NCI-H187 (cell line): ENCODE measurements around the gene BASP1.

Experiments used
- DNase-seq, 2 experiments: peaks; one replicate each; lab custom pipeline; 2025; lab: John Stamatoyannopoulos, UW

Gene BASP1, protein sequence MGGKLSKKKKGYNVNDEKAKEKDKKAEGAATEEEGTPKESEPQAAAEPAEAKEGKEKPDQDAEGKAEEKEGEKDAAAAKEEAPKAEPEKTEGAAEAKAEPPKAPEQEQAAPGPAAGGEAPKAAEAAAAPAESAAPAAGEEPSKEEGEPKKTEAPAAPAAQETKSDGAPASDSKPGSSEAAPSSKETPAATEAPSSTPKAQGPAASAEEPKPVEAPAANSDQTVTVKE

DNA sequence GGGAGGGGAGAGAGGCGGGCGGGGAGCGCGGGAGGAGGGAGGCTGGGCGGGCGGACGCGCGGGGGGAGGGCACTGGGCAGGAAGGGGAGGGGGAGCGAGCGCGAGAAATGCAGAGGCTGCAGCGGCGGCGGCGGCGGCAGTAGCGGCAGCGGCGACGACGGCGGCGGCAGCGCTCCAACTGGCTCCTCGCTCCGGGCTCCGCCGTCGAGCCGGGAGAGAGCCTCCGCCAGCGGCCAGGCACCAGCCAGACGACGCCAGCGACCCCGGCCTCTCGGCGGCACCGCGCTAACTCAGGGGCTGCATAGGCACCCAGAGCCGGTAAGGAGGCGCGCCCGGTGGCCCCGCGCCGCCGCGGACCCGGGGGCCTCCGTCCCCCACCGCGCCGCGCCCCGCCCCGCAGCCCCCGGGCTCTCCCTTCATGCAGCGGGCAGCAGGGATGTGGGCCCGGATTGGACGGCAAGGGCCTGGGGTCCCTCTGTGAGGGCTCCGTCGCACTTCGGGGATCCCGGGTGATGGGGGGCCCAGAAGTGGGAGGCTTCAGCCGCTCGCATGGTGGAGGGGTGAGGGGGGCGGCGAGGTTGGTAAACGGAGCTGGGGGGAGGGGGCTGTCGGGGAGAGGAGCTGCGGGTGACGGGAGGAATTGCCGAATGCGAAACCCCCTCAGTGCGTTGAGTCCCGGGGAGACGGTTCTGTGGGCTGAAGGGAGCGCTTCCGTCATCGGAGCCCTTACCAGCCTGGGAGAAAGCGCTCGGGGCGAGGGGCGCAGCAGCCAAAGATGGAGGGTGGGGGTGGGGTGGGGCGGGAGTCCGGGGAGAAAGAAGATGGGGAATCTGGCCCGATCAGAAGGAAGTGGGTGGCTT, at the start of gene BASP1:
Gene BASP1 (plus strand): TSS at position 139 of the 860 bp plus-strand sequence. CDS start 57,586 bp downstream, outside the sequence.
- DNase-seq = no peak

DNA sequence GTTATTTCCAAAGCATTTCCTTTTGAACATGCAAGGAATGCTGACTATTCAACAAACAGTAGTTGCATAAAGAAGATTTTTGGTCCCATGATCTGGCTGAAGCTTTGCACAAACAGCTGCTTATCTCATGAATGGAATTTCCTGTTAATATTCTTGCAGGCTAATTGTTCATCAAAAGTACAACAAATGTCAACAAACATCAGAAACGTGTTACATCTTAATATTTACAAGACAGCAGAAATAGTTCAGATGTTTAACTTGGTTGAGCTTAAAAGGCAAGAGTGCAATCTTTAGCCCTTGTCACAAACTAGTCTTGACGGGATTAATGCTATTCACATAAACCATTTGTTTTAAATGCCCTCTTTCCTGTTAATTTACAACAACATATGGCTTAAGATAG, 47.9 kb upstream of the BASP1 start:
- no peak for DNase-seq

DNA sequence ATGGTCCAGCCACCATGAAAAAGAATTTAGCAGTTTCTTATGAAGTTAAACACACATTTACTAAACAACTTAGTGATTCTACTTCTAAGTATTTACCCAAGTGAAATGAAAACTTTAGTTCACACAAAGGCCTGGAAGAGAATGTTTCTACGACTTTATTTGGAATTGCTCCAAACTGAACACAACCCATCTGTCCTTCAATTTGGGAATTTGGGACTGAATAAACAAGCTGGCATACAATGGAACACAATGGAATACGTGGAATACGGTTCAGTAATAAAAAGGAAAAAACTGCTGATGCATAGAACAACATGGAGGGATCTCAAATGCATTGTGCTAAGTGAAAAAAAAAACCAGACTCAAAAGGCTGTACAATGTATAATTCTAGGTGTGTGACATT, 44.6 kb upstream of the BASP1 start:
- no peak for DNase-seq

DNA sequence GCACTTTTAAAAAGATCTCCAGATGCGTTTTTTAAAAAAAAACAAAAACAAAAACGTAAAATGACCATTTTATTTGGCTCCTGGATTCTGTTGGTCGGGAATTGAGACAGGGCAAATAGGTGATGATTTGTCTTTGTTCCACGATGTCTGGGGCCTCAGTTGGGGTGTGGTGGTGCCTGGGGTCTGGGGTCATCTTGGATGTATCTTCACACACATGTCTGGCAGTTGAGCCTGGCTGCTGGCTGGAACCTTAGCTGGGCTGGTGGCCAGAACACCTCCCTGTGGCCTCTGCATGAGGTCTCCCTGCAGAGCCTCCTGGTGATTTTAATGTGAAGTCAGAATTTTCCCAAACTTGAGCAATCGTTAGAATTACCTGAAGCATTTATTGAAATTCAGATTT, 42.5 kb upstream of the BASP1 start:
- no peak for DNase-seq

DNA sequence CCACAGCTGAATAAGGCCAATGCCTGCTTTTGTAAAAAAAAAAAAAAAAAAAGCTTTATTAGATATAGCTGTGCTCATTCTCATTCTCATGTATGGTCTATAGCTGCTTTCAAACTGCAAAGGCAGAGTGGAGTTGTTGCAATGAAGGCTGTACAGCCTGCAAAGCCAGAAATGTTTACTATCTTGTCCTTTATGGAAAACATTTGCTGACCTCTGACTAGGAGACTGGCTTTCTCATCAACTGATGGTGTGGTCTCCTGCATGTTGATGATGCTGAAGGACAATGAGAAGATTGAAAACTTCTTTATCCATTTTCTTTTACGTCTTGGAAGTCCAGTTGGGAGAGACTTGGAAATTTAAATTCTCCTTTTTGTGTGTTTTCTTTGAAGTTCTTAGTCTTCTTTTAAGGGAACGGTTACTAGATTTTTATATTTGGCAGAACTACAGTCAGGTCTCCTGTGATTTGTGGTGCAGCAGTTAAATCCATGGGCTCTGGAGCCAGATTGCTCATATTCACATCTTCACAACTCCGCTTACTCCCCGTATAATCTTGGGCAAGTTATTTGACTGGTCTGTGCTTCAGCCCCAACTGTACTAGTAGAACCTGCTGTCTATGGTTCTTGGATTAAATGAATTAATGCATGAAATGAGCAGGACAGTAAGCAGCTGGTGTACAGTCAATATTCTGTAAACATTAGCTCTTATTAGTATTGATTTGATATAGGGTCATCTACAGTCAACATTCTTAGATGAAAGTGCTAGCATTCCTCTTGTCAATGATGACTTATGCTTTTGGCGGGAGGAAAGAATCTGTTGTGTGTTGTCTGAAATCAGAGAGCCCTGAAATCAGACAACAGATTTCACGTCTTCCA, 39.7 kb upstream of the BASP1 start:
- DNase-seq = no peak

DNA sequence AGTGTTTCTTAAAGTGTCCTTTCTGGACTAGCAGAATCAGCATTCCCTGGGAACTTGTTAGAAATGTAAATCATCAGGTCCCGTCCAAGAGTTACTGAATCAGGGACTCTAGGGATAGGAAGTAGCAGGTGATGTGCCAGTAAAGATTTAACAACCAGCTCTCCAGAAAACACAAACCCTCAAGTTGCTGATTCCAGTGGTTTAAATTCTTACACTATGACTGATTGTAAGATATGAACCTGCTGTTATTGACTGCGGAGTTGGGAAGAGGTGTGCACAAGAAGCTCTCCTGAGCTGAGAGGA, 39.1 kb upstream of the BASP1 start:
- no peak for DNase-seq

DNA sequence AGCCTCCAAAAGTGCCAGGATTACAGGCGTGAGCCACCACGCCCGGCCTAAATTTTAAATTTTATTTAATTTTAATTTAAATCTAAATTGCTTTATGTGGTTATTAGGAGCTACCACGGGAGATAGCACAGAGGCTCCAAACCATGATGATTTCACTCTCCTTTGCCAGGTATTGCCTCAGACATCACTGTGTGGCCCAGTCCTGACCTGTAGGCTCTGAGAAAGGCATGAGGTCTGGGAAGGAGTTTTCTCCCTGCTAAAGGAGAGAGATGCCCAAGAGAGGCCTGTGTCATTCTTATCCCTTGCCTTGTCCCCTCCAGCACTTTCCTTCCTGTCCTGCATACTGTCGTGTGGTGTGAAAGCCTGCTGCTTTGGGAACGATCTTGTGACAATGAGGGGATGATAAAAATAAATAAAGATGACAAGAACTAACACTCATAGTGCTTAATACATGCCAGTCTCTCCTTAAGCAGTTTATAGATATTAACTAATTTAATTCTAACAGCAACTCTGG, 37.0 kb upstream of the BASP1 start:
- DNase-seq = no peak

DNA sequence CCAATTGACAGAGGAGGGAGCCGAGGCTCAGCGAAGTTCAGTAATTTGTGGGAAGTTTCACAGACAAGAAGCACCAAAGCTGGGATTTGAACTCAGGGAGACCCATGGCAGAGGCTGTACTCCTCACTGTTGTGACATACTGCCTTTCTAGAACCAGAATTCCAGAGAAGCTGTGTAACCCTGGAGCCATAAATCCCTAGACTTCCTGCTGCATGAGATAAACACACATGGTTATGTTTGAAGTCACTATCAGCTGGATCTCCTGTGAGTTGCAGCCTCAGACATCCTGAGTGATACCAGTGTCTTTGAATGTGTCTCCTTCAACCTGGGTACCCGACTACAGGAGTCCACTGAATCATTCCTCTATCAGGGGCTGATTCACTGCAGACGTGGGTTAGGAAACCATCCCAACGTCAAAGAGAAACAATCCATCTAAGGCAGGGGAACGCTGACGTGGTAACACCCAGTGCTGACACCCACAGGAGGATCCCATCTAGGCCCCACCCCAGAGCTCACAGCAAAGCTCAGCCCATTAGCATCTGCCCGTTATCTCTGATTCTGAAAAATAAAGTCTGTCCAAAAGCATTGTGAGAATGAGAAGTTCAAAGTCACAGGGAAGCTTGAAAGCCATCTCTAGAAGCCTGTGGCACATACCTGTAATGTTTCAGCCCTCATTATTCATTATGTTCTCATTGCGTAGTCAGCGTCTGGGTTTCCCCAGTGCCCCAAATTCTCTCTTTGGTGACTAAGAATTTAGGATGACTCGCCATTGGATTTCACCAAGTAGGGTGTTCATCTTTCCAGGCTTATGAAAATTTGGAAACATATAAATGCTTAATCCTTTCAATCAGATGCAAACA, 36.3 kb upstream of the BASP1 start:
- DNase-seq = no peak

DNA sequence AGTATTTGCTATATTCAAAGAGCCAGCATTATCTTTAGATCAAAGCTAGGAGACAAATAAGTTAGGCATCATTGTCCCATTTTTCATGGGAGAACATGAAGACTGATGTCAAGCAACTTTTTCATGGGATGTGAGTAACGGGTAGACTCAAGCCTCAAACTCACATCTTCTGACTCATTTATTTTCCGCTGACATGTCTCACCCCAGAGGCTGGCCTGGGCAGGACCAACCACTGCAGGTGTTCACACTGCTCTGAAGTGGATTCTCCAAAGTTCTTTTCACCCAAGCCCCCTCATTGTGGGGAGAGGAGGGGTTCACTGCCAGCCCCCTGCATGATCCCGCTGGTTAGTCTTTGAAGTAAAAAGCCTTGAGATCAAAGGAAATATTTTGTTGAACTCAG, 34.9 kb upstream of the BASP1 start:
- no peak for DNase-seq

DNA sequence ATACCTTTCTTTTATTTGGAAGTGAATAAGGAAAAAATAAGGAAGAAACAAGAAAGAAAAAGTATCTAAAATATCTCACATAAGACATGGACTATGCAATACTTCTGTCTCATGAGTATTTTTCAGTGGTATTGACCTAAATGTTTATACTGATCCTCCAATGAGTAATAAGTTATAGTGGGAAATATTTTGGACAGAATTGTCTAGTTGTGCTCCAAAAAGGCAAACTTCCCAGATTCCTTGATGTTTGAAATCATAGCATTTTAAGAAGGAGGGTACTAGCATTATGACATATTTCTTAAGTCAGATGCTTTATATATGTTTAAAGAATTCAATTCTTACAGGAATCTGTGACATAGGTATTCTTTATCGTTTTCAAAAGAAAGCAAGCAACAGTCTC, 34.5 kb upstream of the BASP1 start:
- no peak for DNase-seq

DNA sequence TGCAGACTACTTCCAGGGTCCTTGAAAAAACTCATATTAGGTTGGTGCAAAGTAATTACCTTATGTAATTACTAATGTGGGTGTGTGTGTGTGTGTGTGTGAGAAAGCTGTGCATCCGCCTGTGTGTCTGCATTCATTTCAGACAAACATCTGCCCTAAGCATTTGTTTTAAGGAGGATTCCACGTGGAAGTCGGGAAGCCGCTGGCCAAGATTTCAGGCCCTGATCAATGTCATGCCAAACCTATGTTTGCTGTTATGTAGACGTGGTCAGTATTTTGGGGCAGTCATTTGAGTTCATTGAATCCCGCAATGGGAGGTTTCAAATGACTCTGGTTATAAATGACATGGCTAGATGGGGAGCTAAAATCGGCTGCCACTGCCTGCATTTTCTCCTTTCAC, 33.6 kb upstream of the BASP1 start:
- DNase-seq = no peak

DNA sequence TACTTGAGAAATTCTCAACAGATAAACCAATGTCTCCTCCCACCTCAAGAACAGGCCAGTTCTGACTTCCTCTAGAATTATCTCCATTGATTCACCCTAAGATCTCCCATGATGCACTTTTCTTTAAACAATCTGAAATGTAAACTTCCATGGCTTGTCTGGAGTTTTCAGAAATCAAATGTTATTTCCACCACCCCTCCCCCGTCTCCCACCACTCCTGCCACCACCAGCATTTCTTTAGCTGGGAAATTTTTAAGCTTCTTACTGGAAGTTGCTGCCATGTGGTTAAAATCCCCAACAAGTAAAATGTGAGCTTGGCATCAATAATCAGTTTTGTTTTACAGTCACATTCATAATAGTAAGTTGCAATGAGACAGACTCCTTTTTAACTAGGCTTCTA, 32.8 kb upstream of the BASP1 start:
- DNase-seq = no peak

DNA sequence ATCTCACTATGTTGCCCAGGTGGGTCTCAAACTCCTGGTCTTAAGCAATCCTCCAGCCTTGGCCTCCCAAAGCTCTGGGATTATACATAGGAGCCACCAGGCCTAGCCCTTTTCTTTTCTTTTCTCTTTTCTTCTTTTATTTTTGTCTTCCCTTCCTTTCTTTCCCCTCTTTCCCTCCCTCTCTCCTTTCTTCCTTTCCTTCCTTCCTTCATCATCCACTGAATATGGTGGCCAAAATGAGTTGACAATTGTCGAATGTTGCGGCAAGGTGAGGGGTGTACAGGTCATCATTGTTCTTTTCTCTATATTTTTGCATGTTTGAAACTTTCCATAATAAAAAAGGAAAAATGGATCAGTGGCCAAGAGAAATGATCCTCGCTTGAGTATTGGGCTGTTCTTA, 32.1 kb upstream of the BASP1 start:
- no peak for DNase-seq

DNA sequence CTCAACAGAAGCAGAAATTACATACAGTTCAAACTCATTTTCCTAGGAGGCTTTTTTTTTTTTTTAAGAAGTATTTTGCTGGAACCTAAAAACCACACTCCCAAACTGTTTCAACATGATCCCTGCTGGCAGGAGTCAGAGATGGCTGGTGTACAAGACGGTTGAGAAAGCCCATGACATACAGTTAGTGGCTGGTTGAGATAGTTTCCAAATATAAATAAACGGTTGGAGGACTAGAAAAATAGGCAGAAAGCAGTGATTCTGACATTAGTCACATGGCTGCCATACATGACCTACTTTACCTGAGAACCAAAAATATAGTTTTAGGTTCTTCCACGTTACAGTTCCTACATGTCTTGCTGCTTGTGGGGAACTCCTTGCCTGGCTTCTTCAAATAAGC, 31.7 kb upstream of the BASP1 start:
- DNase-seq = no peak

DNA sequence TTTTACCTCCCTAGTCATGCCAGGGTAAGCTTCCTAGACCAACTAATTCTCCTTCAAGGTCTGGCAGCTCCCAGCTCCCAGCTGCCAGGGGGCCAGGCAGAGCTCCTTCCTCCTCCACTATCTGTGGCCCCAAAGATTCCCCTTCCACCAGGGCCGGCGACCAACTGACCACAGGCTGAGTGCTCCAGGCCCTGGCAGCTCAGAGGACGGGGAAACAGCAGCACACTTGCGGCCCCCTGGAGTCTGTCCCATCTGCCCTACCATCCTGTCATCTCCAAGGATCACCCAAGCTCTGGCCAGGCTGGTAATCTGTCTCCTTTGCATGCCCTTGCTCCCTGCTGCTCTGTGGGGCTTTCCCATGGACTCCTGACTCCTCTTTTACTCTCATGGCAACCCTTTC, 31.2 kb upstream of the BASP1 start:
- no peak for DNase-seq

DNA sequence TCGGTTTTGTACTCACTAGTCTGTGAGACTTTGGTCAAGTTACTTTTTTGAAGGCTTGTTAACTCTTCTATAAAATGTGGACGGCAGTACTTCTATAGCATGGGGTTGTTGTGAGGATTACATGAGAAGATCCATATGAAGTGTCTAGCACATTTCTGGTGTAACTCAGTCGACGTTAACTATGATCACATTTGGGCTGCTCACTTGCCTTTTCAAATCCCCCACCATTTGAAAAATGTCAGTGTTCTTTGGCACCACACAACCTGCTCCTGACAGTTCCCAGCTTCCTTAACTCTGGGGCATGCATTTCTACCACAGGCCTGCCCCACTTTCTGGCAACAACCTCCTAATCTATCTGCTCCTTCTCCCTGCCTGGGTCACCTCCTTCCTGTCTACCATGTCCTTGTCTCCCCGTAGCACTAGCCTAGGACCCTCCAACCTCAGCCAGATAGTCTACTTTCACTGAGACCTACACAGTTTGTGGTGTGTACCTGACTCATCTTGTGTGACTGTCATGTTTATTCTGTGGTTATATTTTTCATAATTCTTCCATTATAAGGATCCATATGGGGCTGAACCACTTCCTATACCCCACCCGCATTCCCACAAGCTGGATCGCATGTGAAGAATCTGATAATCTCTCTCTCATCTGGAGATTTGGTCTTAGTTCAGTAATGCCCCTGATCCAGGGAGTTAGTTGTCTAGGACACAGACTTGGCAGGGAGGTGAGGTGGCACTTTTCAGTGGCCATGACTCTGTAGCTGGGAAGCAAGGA, 30.2 kb upstream of the BASP1 start:
- DNase-seq = no peak

DNA sequence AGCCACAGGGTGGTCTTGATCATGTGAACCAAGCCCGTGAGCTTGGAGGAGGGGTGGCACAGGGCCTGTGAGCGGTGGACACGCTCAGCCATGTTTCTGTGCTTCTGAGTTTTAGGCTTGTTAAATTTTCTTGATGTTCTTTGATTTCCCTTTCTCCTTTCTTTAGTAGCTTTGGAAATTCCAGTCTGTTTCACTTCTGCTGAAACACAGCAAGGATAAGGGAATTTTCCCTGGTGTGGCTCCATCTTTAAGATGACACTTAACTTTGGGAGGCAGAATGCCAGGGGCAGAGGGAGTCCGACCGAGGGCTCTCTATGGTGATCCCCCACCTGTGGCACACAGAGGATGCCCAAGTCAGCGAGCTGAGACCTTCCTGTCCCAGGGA, 29.7 kb upstream of the BASP1 start:
- DNase-seq = no peak

DNA sequence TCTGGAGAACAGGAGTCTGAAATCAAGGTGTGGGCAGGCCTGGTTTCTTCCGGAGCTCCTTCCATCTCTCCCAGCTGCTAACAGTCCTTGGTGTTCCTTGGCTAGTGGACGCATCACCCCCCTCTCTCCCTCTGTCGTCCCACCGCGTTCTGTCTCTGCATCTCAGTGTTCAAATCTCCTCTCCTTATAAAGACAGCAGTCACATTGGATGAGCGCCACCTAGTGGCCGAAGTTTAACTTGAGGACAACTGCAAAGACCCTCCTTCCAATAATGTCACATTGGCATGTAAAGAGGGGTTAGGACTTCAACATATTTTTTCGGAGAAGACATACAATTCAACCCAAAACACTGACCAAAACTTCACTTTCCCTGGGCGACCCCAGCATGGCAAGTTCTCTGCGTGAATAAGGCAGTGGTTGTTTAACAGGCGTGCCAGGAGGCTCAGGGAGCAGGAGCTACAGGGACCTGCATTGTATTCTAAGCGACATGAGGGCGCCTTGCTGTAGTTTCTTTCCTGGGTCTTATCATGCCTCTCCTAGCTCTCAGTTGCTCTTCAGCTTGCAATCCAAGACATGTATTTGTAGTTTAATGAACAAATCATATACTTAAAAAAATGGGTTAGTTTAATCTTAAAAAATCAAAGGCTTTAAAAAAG, 27.9 kb upstream of the BASP1 start:
- DNase-seq = peak; percentile 38 to 62

DNA sequence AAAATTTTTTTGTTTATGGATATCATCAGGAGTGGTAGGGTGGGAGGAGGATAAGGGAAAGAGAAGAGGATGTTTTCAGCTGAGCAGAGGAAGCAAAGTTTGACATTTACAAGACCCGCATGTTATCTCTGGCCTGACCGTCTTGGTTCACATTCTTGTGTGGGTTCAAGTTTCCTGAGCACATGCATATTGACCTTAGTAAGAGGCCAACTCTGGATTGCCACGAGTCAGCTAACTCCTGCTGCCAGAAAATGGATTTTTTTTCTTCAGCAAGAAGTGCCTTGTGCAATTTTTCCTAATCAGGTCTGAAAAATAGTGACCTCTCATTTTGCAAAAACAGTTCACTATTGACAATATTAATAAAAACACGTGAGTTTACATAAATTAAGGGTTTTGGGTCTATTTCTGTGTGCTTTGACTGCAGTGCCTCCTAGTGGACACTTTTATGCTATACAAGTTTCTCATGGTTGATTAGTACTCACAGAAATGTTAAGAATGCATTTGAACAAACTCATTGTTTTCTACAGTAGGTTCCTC, 27.1 kb upstream of the BASP1 start:
- DNase-seq = no peak

DNA sequence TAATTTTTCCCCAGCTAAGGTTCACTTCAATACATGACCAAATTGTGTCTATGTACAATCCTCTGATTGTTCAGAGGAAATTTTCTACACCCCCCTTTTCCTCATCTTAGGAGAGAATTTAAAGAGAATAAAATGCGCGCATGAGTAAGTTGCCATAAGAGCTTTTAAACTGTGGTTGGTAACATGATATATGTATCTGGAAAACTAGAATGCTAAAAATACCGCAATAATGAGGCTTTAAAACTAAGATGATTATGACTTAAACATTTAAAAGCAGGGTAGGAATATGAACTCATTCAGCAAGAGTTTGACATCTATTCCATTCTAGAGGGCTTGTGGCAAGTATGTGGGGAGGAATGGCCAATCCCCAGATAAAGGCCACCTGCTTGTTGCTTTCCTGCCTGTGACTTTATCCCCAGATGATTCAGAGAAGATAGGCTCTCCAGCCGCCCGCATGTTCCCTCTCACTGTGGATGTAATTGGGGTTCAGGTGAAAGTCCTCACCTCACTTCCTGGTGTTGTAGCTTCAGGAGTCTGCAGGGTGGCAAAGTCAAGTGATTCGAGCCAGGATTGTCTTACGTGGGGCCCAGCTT, 26.5 kb upstream of the BASP1 start:
- DNase-seq = no peak
